ENCODE measurements around the gene PDIA6.

PDIA6 gene

GRCh38 chr2:10842506-10842905, 29.9 kb upstream of the PDIA6 start:
- ATAC-seq: no peak
- TF ChIP-seq ZC3H10 (CRISPR knock-in tag; IDR thresholded peaks at IDR 0.05) (no peak), PATZ1 (CRISPR knock-in tag; IDR thresholded peaks at IDR 0.05; ENCODE audit: borderline replicate concordance) (no peak)

GRCh38 chr2:10841547-10842219, 29.1 kb upstream of the PDIA6 start:
- TF ChIP-seq RARB (CRISPR knock-in tag; IDR thresholded peaks at IDR 0.05): no peak
- no peak for TF ChIP-seq ZNF8 (CRISPR knock-in tag; IDR thresholded peaks at IDR 0.05)
- no peak for TF ChIP-seq ESRRG (CRISPR knock-in tag; IDR thresholded peaks at IDR 0.05)
- no peak for ATAC-seq

GRCh38 chr2:10839813-10840212, 27.2 kb upstream of the PDIA6 start:
- no peak for ATAC-seq
- no peak for TF ChIP-seq ZFP30 (CRISPR knock-in tag; IDR thresholded peaks at IDR 0.05)
- TF ChIP-seq TCF4 (CRISPR knock-in tag; IDR thresholded peaks at IDR 0.05; ENCODE audit: borderline replicate concordance): no peak
- TF ChIP-seq PATZ1 (CRISPR knock-in tag; IDR thresholded peaks at IDR 0.05; ENCODE audit: borderline replicate concordance): no peak

- TF ChIP-seq CSRNP3 (CRISPR knock-in tag; IDR thresholded peaks at IDR 0.05) (no peak), PPARA (CRISPR knock-in tag; IDR thresholded peaks at IDR 0.05; ENCODE audit: borderline replicate concordance) (no peak), ISL1 (CRISPR knock-in tag; IDR thresholded peaks at IDR 0.05) (no peak), TCF4 (CRISPR knock-in tag; IDR thresholded peaks at IDR 0.05; ENCODE audit: borderline replicate concordance) (no peak), ESRRG (CRISPR knock-in tag; IDR thresholded peaks at IDR 0.05) (no peak), ZNF565 (CRISPR knock-in tag; conservative IDR thresholded peaks at IDR 0.05; ENCODE audit: low read depth) (no peak), ZC3H10 (CRISPR knock-in tag; IDR thresholded peaks at IDR 0.05) (no peak), POU6F1 (CRISPR knock-in tag; IDR thresholded peaks at IDR 0.05; ENCODE audit: borderline replicate concordance, low read depth) (no peak), GLIS3 (CRISPR knock-in tag; IDR thresholded peaks at IDR 0.05) (no peak), ZFP3 (CRISPR knock-in tag; IDR thresholded peaks at IDR 0.05) (no peak), RARB (CRISPR knock-in tag; IDR thresholded peaks at IDR 0.05) (no peak), ARNTL (CRISPR knock-in tag; IDR thresholded peaks at IDR 0.05; ENCODE audit: borderline replicate concordance, low read depth) (no peak)
- no peak for ATAC-seq
Measured at GRCh38 chr2:10838734-10839133, 26.1 kb upstream of the PDIA6 start.

- TF ChIP-seq ZNF565 (CRISPR knock-in tag; conservative IDR thresholded peaks at IDR 0.05; ENCODE audit: low read depth): no peak
- TF ChIP-seq ZNF8 (CRISPR knock-in tag; IDR thresholded peaks at IDR 0.05): no peak
- no peak for TF ChIP-seq POU6F1 (CRISPR knock-in tag; IDR thresholded peaks at IDR 0.05; ENCODE audit: borderline replicate concordance, low read depth)
- TF ChIP-seq ISL1 (CRISPR knock-in tag; IDR thresholded peaks at IDR 0.05): no peak
- TF ChIP-seq TSHZ2 (CRISPR knock-in tag; IDR thresholded peaks at IDR 0.05): no peak
- TF ChIP-seq PPARA (CRISPR knock-in tag; IDR thresholded peaks at IDR 0.05; ENCODE audit: borderline replicate concordance): no peak
- no peak for TF ChIP-seq ZFP3 (CRISPR knock-in tag; IDR thresholded peaks at IDR 0.05)
- no peak for ATAC-seq
Measured at GRCh38 chr2:10837298-10838266, 25.0 kb upstream of the PDIA6 start.

Data from SK-N-SH treated with all-trans-retinoic acid at 6 μM for 48 hours (cell line).